Panc1 (cell line): ENCODE results near the gene AFF4. TPM values are rescaled to one million over a fixed set of nuclear protein-coding genes. Genes with fewer than 3 reads are reported as not detected.

ENCODE experiments used
- ATAC-seq: fragments of 200-7000 bp; cut with Tn5 transposase; 2 replicates; pipeline ENCODE4 v1.9.1; 2020; ENCODE audit warnings: mild to moderate bottlenecking, moderate library complexity
- BruUV-seq: library from RNA; stranded (reverse); fragments of 400-500 nt; replicated peaks from 2 replicates; lab custom pipeline; 2021; lab: Mats Ljungman, UMichigan
- CTCF ChIA-PET: fragments of 300-600 bp; sonication (Branson Sonifier 250); formaldehyde crosslinking; loops from one replicate; lab custom pipeline; 2022; ENCODE audit warnings: antibody characterized with exemption; lab: Charles Lee
- POLR2A ChIA-PET: fragments of 300-600 bp; sonication (Branson Sonifier 250); formaldehyde crosslinking; loops from one replicate; lab custom pipeline; 2022; ENCODE audit warnings: antibody characterized with exemption; lab: Charles Lee
- DNase-seq: peaks from one replicate; pipeline ENCODE4 v3.0.0-alpha.2; 2010; ENCODE audit warnings: low read depth, low spot score
- H3K27ac ChIP-seq: 2 replicates; pipeline ENCODE4 v1.5.1; 2011; ENCODE audit warnings: mild to moderate bottlenecking, low read length, inconsistent platforms
- H3K27me3 ChIP-seq: fragments of 200-500 bp; sonication (Bioruptor generic); 2 replicates; pipeline ENCODE4 v1.6.0; 2014; ENCODE audit warnings: low read length, inconsistent platforms; ENCODE audit not compliant: control insufficient read depth, insufficient read depth
- H3K36me3 ChIP-seq: fragments of 200-500 bp; sonication (Bioruptor generic); 2 replicates; pipeline ENCODE4 v1.5.1; 2014; ENCODE audit warnings: inconsistent platforms, mild to moderate bottlenecking, low read length, moderate library complexity; ENCODE audit not compliant: control insufficient read depth, insufficient read depth
- H3K4me1 ChIP-seq: 2 replicates; pipeline ENCODE4 v1.5.1; 2011; ENCODE audit warnings: inconsistent platforms, mild to moderate bottlenecking, low read length, moderate library complexity; ENCODE audit not compliant: control insufficient read depth, insufficient read depth
- H3K4me3 ChIP-seq, 2 experiments: 2 replicates each; pipeline ENCODE4 v1.5.1; 2011 to 2012; ENCODE audit warnings: low read depth in 2 of 2, low read length in 2 of 2, mild to moderate bottlenecking in 2 of 2, inconsistent platforms in 1 of 2, moderate library complexity in 1 of 2
- H3K9me3 ChIP-seq: fragments of 200-500 bp; sonication (Bioruptor generic); 2 replicates; pipeline ENCODE4 v1.5.1; 2014; ENCODE audit warnings: low read depth, mild to moderate bottlenecking, inconsistent platforms, low read length, moderate library complexity; ENCODE audit not compliant: control insufficient read depth, insufficient read depth
- CTCF ChIP-seq: fragments of 450-650 bp; IDR thresholded peaks from 2 replicates; pipeline ENCODE4 v1.5.1; 2017; ENCODE audit warnings: mild to moderate bottlenecking
- POLR2AphosphoS5 ChIP-seq: IDR thresholded peaks from 2 replicates; pipeline ENCODE4 v1.6.1; 2012; ENCODE audit warnings: mild to moderate bottlenecking, low read depth, low read length, moderate library complexity
- REST ChIP-seq, 2 experiments: IDR thresholded peaks; 2 replicates each; pipeline ENCODE4 v1.6.1; 2011 to 2012; ENCODE audit warnings: low read depth in 2 of 2, control low read depth in 1 of 2, low read length in 1 of 2, mild to moderate bottlenecking in 1 of 2, moderate library complexity in 1 of 2; ENCODE audit not compliant: insufficient read depth in 1 of 2
- SIN3A ChIP-seq: IDR thresholded peaks from 2 replicates; pipeline ENCODE4 v1.6.1; 2012; ENCODE audit warnings: low read depth, mild to moderate bottlenecking, low read length, moderate library complexity, borderline replicate concordance; ENCODE audit not compliant: insufficient read depth
- TCF7L2 ChIP-seq: IDR thresholded peaks from 2 replicates; pipeline ENCODE4 v1.6.1; 2011; ENCODE audit warnings: mild to moderate bottlenecking, low read depth, low read length, inconsistent platforms
- in situ Hi-C: cut with HindIII; loops from 2 replicates; pipeline ENCODE4 v1.10.0; 2016; ENCODE audit warnings: low sequenced_read_pairs, low pct_unique_long_range_greater_than_20kb
- intact Hi-C: fragments of 100-400 bp; cut with micrococcal nuclease; formaldehyde crosslinking; loops from one replicate; pipeline ENCODE4 v1.10.0; 2022; ENCODE audit not compliant: unreplicated experiment
- total RNA-seq: library from RNA; stranded (reverse); gene quantifications from one replicate; pipeline ENCODE4 v1.2.1, GENCODE V29; 2021; ENCODE audit not compliant: unreplicated experiment

Gene AFF4
- total RNA-seq, 1 experiment from 2014 or later, result 78.3 TPM

- ATAC-seq (no peak), DNase-seq (no peak)
- TF ChIP-seq POLR2AphosphoS5 (no peak), CTCF (no peak), SIN3A (no peak), TCF7L2 (no peak), REST (IDR thresholded peaks at IDR 0.05; ENCODE audit: insufficient read depth in 1 of 2, low read depth in 2 of 2, low read length in 1 of 2) (no peak)
- Histone ChIP-seq H3K27ac (no peak overlapping the region), H3K27me3 (no peaks in the 10 kb centered on the region), H3K9me3 (no peaks in the 10 kb centered on the region), H3K4me1 (peaks cover 5% of the 10 kb centered on the region), H3K36me3 (peaks cover 9% of the 10 kb centered on the region), H3K4me3 (no peak overlapping the region)
- BruUV-seq, result no TSS peak
- intact Hi-C loops, result no loop called here
- ChIA-PET CTCF (no interaction called here), POLR2A (no interaction called here)
- in situ Hi-C loops, result no loop called here
Observed at GRCh38 chr5:132872788-132873118, 90.7 kb downstream of the AFF4 start.

- in situ Hi-C loops, result no loop called here
- POLR2A ChIA-PET, result no interaction called here
- no peak for ATAC-seq
Observed at GRCh38 chr5:132871459-132872284, 91.8 kb downstream of the AFF4 start.

More at GRCh38 chr5:132871459-132872284, 91.8 kb downstream of the AFF4 start:
- CTCF ChIA-PET, result no interaction called here
- H3K27me3 ChIP-seq, result no peaks in the 10 kb centered on the region
- H3K4me1 ChIP-seq, result peaks cover 12% of the 10 kb centered on the region
- H3K36me3 ChIP-seq, result peaks cover 17% of the 10 kb centered on the region
- BruUV-seq, result no TSS peak
- no peak overlapping the region for H3K27ac ChIP-seq
- no peaks in the 10 kb centered on the region for H3K9me3 ChIP-seq
- DNase-seq, result no peak
- no peak overlapping the region for H3K4me3 ChIP-seq
- no peak for TF ChIP-seq SIN3A
- TF ChIP-seq REST (IDR thresholded peaks at IDR 0.05; ENCODE audit: insufficient read depth in 1 of 2, low read depth in 2 of 2, low read length in 1 of 2), result no peak
- no peak for TF ChIP-seq POLR2AphosphoS5
- intact Hi-C loops, result no loop called here
